Neuronal stem cell (in vitro differentiated cells): ENCODE results near the gene KIF16B.

Experiments
- DNase-seq: peaks from one replicate; pipeline ENCODE4 v3.0.0-alpha.2; 2013; ENCODE audit warnings: low spot score
- H2AFZ ChIP-seq: one replicate; pipeline ENCODE4 v1.6.1; 2013; ENCODE audit warnings: mild to moderate bottlenecking, low read length, inconsistent platforms
- H2AK5ac ChIP-seq: 2 replicates; pipeline ENCODE4 v1.6.1; 2013; ENCODE audit warnings: low read depth, mild to moderate bottlenecking, inconsistent platforms, low read length, moderate library complexity, mixed read lengths
- H2BK120ac ChIP-seq: 2 replicates; pipeline ENCODE4 v1.6.1; 2013; ENCODE audit warnings: low read depth, mild to moderate bottlenecking, inconsistent platforms, low read length, moderate library complexity, mixed read lengths
- H2BK12ac ChIP-seq: one replicate; pipeline ENCODE4 v1.6.1; 2013; ENCODE audit warnings: low read length, inconsistent platforms
- H2BK15ac ChIP-seq: 2 replicates; pipeline ENCODE4 v1.6.1; 2013; ENCODE audit warnings: mild to moderate bottlenecking, low read length, inconsistent platforms, mixed read lengths
- H2BK5ac ChIP-seq: one replicate; pipeline ENCODE4 v1.6.1; 2013; ENCODE audit warnings: inconsistent platforms, mild to moderate bottlenecking, low read length, moderate library complexity
- H3K14ac ChIP-seq: one replicate; pipeline ENCODE4 v1.6.1; 2013; ENCODE audit warnings: low read length, inconsistent platforms
- H3K18ac ChIP-seq: 2 replicates; pipeline ENCODE4 v1.6.1; 2013; ENCODE audit warnings: low read length, inconsistent platforms
- H3K23ac ChIP-seq: 2 replicates; pipeline ENCODE4 v1.6.1; 2013; ENCODE audit warnings: low read depth, mild to moderate bottlenecking, mixed read lengths, low read length, inconsistent platforms; ENCODE audit not compliant: poor library complexity
- H3K27ac ChIP-seq: replicated peaks from 3 replicates; pipeline ENCODE4 v1.5.1; 2013; ENCODE audit warnings: low read length, inconsistent platforms
- H3K27me3 ChIP-seq, 3 experiments: 2 replicates each; pipeline ENCODE4 v1.6.1; 2013; ENCODE audit warnings: low read length in 3 of 3, mild to moderate bottlenecking in 2 of 3, inconsistent platforms in 1 of 3, low read depth in 1 of 3, mixed read lengths in 1 of 3, moderate library complexity in 1 of 3; ENCODE audit not compliant: control insufficient read depth in 3 of 3, insufficient read depth in 3 of 3
- H3K36me3 ChIP-seq, 2 donors: replicated peaks in 1 of 2; 2 replicates each; pipeline ENCODE4 v1.6.1; 2013; ENCODE audit warnings: low read length in 2 of 2; ENCODE audit not compliant: control insufficient read depth in 2 of 2, insufficient read depth in 2 of 2
- H3K4ac ChIP-seq: 2 replicates; pipeline ENCODE4 v1.6.1; 2013; ENCODE audit warnings: inconsistent platforms, mild to moderate bottlenecking, low read length, moderate library complexity
- H3K4me1 ChIP-seq, 2 donors: 1 replicate in 1 of 2; 2 replicates in 1 of 2; pipeline ENCODE4 v1.6.1; 2013; ENCODE audit warnings: low read length in 2 of 2, low read depth in 1 of 2; ENCODE audit not compliant: control insufficient read depth in 2 of 2, insufficient read depth in 1 of 2
- H3K4me2 ChIP-seq: one replicate; pipeline ENCODE4 v1.6.1; 2013; ENCODE audit warnings: mild to moderate bottlenecking, low read length, inconsistent platforms; ENCODE audit not compliant: insufficient read depth, poor library complexity, severe bottlenecking
- H3K4me3 ChIP-seq, 2 donors: 2 replicates each; pipeline ENCODE4 v1.5.1; 2013; ENCODE audit warnings: low read length in 2 of 2, mild to moderate bottlenecking in 2 of 2, inconsistent platforms in 1 of 2, moderate library complexity in 1 of 2
- H3K79me1 ChIP-seq: one replicate; pipeline ENCODE4 v1.6.1; 2013; ENCODE audit warnings: low read depth, mild to moderate bottlenecking, inconsistent platforms, low read length, moderate library complexity
- H3K9ac ChIP-seq: one replicate; pipeline ENCODE4 v1.6.1; 2013; ENCODE audit warnings: mild to moderate bottlenecking, low read depth, low read length, inconsistent platforms; ENCODE audit not compliant: poor library complexity
- H3K9me3 ChIP-seq, 2 donors: replicated peaks in 1 of 2; 2 replicates each; pipeline versions ENCODE3 to v1.6.1; 2013; ENCODE audit warnings: low read length in 2 of 2, mild to moderate bottlenecking in 2 of 2, inconsistent platforms in 1 of 2, low read depth in 1 of 2, mixed read lengths in 1 of 2, moderate library complexity in 1 of 2; ENCODE audit not compliant: control insufficient read depth in 2 of 2, insufficient read depth in 1 of 2
- H4K8ac ChIP-seq: one replicate; pipeline ENCODE4 v1.6.1; 2013; ENCODE audit warnings: low read depth, mild to moderate bottlenecking, inconsistent platforms, low read length, moderate library complexity
- H4K91ac ChIP-seq: one replicate; pipeline ENCODE4 v1.6.1; 2013; ENCODE audit warnings: low read length, low read depth, mild to moderate bottlenecking, inconsistent platforms; ENCODE audit not compliant: poor library complexity
- WGBS, 2 donors: extraction: QIAGEN DNeasy Blood & Tissue Kit; methylation state at CpG; one replicate each; pipeline ENCODE4 v1.1.7; 2013; ENCODE audit warnings: missing lambda C conversion rate in 2 of 2, mixed read lengths in 1 of 2; ENCODE audit not compliant: insufficient read length in 2 of 2, insufficient replicate concordance in 1 of 2; ENCODE audit errors: extremely low coverage in 2 of 2; 5-methylcytosine and 5-hydroxymethylcytosine counted together

Gene KIF16B

GRCh38 chr20:16515046-16515445 lies 58.2 kb downstream of the KIF16B start:
- no peak overlapping the region for H3K23ac ChIP-seq
- no peak overlapping the region for H2AFZ ChIP-seq
- H3K14ac ChIP-seq, result no peak overlapping the region
- H4K8ac ChIP-seq, result no peak overlapping the region
- H3K36me3 ChIP-seq, result peaks cover 0 to 8% of the 10 kb centered on the region in 2 donors
- no peak overlapping the region for H3K4ac ChIP-seq
- H2AK5ac ChIP-seq, result no peak overlapping the region
- H2BK15ac ChIP-seq, result no peak overlapping the region
- no CpG with 5 or more reads among the region's 2 CpGs for WGBS, 2 donors
- no peak overlapping the region for H2BK120ac ChIP-seq
- H4K91ac ChIP-seq, result no peak overlapping the region
- no peak overlapping the region for H3K4me2 ChIP-seq
- H3K9ac ChIP-seq, result no peak overlapping the region
- no peak overlapping the region for H2BK5ac ChIP-seq
- H3K27ac ChIP-seq, result no peak overlapping the region
- H3K4me1 ChIP-seq, result no peaks in the 10 kb centered on the region
- H3K9me3 ChIP-seq, result no peaks in the 10 kb centered on the region
- no peaks in the 10 kb centered on the region for H3K27me3 ChIP-seq
- DNase-seq, result no peak
- no peaks in the 10 kb centered on the region for H3K79me1 ChIP-seq
- no peak overlapping the region for H3K4me3 ChIP-seq
- H2BK12ac ChIP-seq, result no peak overlapping the region
- no peak overlapping the region for H3K18ac ChIP-seq

GRCh38 chr20:16514140-16514539 lies 59.1 kb downstream of the KIF16B start:
- Histone ChIP-seq H3K4me1 (no peaks in the 10 kb centered on the region), H3K36me3 (peaks cover 0 to 8% of the 10 kb centered on the region in 2 donors), H2AFZ (no peak overlapping the region), H3K9ac (no peak overlapping the region), H2BK15ac (no peak overlapping the region), H3K23ac (no peak overlapping the region), H3K27ac (no peak overlapping the region), H3K9me3 (no peaks in the 10 kb centered on the region), H2BK120ac (no peak overlapping the region), H4K8ac (no peak overlapping the region), H3K27me3 (no peaks in the 10 kb centered on the region), H3K18ac (no peak overlapping the region), H3K4me2 (no peak overlapping the region), H2BK12ac (no peak overlapping the region), H2BK5ac (no peak overlapping the region), H3K4ac (no peak overlapping the region), H2AK5ac (no peak overlapping the region), H3K4me3 (no peak overlapping the region), H3K79me1 (no peaks in the 10 kb centered on the region), H4K91ac (no peak overlapping the region), H3K14ac (no peak overlapping the region)
- DNase-seq, result no peak
- WGBS, 2 donors, result no CpG with 5 or more reads among the region's 4 CpGs

- Histone ChIP-seq H3K27ac (no peak overlapping the region), H2BK5ac (no peak overlapping the region), H3K4me3 (no peak overlapping the region), H2BK120ac (no peak overlapping the region), H4K8ac (no peak overlapping the region), H3K9me3 (no peaks in the 10 kb centered on the region), H3K4ac (no peak overlapping the region), H3K9ac (no peak overlapping the region), H3K14ac (no peak overlapping the region), H3K79me1 (no peaks in the 10 kb centered on the region), H2BK12ac (no peak overlapping the region), H2AFZ (no peak overlapping the region), H3K27me3 (no peaks in the 10 kb centered on the region), H3K18ac (no peak overlapping the region), H4K91ac (no peak overlapping the region), H3K23ac (no peak overlapping the region), H3K4me2 (no peak overlapping the region), H3K4me1 (no peaks in the 10 kb centered on the region), H3K36me3 (peaks cover 3 to 35% of the 10 kb centered on the region in 2 donors), H2BK15ac (no peak overlapping the region), H2AK5ac (no peak overlapping the region)
- no CpG with 5 or more reads among the region's 8 CpGs for WGBS, 2 donors
- DNase-seq, result no peak
Observed at GRCh38 chr20:16505894-16506293, 67.4 kb downstream of the KIF16B start.

GRCh38 chr20:16501301-16501700 lies 71.9 kb downstream of the KIF16B start:
- H3K9me3 ChIP-seq, result no peaks in the 10 kb centered on the region
- no peak overlapping the region for H3K27ac ChIP-seq
- no peaks in the 10 kb centered on the region for H3K79me1 ChIP-seq
- H3K14ac ChIP-seq, result no peak overlapping the region
- H2BK120ac ChIP-seq, result no peak overlapping the region
- no peak overlapping the region for H2BK15ac ChIP-seq
- no peak overlapping the region for H3K23ac ChIP-seq
- no peak overlapping the region for H3K4ac ChIP-seq
- H2BK5ac ChIP-seq, result no peak overlapping the region
- H2BK12ac ChIP-seq, result no peak overlapping the region
- peaks cover 0 to 18% of the 10 kb centered on the region in 2 donors for H3K36me3 ChIP-seq
- H4K8ac ChIP-seq, result no peak overlapping the region
- H4K91ac ChIP-seq, result no peak overlapping the region
- no CpG with 5 or more reads among the region's 2 CpGs for WGBS, 2 donors
- H2AFZ ChIP-seq, result no peak overlapping the region
- H3K27me3 ChIP-seq, result no peaks in the 10 kb centered on the region
- H3K18ac ChIP-seq, result no peak overlapping the region
- no peak overlapping the region for H3K4me2 ChIP-seq
- H2AK5ac ChIP-seq, result no peak overlapping the region
- peaks cover 0 to 3% of the 10 kb centered on the region in 2 donors for H3K4me1 ChIP-seq
- no peak overlapping the region for H3K9ac ChIP-seq
- no peak for DNase-seq
- H3K4me3 ChIP-seq, result no peak overlapping the region
